Suprapubic skin (tissue), 3 donors: Measurements from ENCODE around the gene ZNF561.

ENCODE experiments used
- POLR2A ChIP-seq, 2 donors: fragments of 450-650 bp; IDR thresholded peaks; one replicate each; pipeline ENCODE4 v1.6.1; 2017; ENCODE audit warnings: antibody characterized with exemption in 2 of 2, mild to moderate bottlenecking in 2 of 2, moderate library complexity in 2 of 2
- TF ChIP-seq, protein P1 (sequence below), 2 donors: fragments of 200-600 bp in 1 of 2; fragments of 450-650 bp in 1 of 2; sonication (generic) in 1 of 2; IDR thresholded peaks; one replicate each; pipeline ENCODE4 v1.5.1; 2016 to 2019; ENCODE audit warnings: antibody characterized with exemption in 2 of 2, mild to moderate bottlenecking in 1 of 2, moderate library complexity in 1 of 2

DNA sequence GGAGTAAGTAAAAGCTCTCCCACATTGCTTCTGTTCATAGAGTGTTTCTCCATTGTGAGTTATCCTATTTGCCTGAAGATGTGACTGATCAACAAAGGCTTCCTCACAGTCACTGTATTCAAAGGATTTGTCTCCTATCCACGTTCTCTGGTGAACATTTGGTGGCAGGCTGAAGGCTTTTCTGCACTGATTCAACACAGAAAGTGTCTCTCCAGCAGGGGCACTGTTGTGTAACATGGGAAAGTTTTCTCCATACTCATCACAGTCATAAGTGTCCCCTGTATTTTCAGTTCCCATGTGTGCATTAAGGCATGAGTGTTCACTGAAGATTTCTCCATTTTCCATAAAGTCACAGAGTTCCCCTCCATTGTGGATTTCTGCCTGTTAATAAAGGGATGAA lies 54.3 kb downstream of the ZNF561 start:
- TF ChIP-seq, protein P1, sequence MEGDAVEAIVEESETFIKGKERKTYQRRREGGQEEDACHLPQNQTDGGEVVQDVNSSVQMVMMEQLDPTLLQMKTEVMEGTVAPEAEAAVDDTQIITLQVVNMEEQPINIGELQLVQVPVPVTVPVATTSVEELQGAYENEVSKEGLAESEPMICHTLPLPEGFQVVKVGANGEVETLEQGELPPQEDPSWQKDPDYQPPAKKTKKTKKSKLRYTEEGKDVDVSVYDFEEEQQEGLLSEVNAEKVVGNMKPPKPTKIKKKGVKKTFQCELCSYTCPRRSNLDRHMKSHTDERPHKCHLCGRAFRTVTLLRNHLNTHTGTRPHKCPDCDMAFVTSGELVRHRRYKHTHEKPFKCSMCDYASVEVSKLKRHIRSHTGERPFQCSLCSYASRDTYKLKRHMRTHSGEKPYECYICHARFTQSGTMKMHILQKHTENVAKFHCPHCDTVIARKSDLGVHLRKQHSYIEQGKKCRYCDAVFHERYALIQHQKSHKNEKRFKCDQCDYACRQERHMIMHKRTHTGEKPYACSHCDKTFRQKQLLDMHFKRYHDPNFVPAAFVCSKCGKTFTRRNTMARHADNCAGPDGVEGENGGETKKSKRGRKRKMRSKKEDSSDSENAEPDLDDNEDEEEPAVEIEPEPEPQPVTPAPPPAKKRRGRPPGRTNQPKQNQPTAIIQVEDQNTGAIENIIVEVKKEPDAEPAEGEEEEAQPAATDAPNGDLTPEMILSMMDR (IDR thresholded peaks at IDR 0.05): no peak
- no peak for TF ChIP-seq POLR2A (IDR thresholded peaks at IDR 0.05)
